Measurements from ENCODE around the gene PAM16.

- no peak for TF ChIP-seq RAD21 (conservative IDR thresholded peaks at IDR 0.05)
- no peak for TF ChIP-seq CTCF (IDR thresholded peaks at IDR 0.05; ENCODE audit: poor library complexity, severe bottlenecking)
- no peak for TF ChIP-seq EZH2 (IDR thresholded peaks at IDR 0.05; ENCODE audit: borderline replicate concordance, insufficient read depth, low read length, poor library complexity, severe bottlenecking)
- no peak for TF ChIP-seq MXI1 (conservative IDR thresholded peaks at IDR 0.05; ENCODE audit: poor library complexity, severe bottlenecking)
- TF ChIP-seq POLR2AphosphoS5 (IDR thresholded peaks at IDR 0.05): no peak
- TF ChIP-seq REST (IDR thresholded peaks at IDR 0.05; ENCODE audit: borderline replicate concordance): no peak
- TF ChIP-seq TAF1 (IDR thresholded peaks at IDR 0.05; ENCODE audit: low read depth): no peak
- no peak for TF ChIP-seq EP300 (conservative IDR thresholded peaks at IDR 0.05; ENCODE audit: poor library complexity, severe bottlenecking)
- no peak for TF ChIP-seq SMC3 (conservative IDR thresholded peaks at IDR 0.05; ENCODE audit: poor library complexity)
Measured at GRCh38 chr16:4344983-4345835, 5.9 kb downstream of the PAM16 start.
